Hippocampal formation (tissue), 2 donors: Measurements from ENCODE around the gene KMT2C.
"Not testable (repeated sequence)": the region's sequence is repeated elsewhere in the genome, so short reads cannot be mapped to it uniquely, and the experiment has no call there.

Experiments used
- DNase-seq, 2 donors: peaks; one replicate each; lab custom pipeline; 2025; lab: John Stamatoyannopoulos, UW

KMT2C gene

DNA sequence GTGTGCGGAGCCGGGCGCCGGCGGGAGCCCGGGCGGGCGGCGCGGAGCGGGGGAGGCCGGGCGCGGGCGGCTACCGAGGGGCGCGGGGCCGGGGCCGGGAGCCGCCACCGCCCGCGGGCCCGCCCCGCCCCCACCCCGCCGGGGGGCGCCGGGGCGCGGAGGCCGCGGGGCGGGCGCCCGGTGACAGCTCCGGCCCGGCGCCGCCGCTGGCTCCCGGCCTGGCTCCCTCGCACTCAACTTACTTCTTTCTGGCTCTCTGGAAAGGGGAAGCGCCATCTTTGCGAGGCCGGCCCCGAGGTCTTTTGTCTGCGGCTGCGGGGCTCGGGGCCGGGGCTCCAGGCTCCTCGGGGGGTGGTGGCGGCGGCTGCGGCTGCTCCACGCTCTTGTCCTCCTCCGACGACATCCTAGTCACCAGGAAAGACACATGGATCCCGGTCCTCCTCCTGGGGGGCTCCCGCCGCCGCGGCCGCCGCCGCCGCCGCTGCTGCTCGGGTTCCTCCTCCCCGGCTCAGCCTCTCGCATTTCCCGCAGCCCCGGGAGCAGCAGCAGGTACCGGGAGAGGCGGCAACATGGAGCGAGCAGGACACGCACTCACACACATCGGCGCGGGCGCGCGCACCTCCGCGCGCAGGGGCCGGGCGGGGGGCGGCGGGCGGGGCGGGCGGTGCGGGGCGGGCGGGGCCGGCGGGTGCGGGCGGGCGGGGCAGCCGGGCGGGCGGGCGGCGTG lies at the start of gene KMT2C:
KMT2C (minus strand) TSS at position 620 of the 727 bp plus-strand sequence; CDS start at position 403, 217 bp downstream.
- peak in 1 of 2 donors; percentile 72 for DNase-seq

DNA sequence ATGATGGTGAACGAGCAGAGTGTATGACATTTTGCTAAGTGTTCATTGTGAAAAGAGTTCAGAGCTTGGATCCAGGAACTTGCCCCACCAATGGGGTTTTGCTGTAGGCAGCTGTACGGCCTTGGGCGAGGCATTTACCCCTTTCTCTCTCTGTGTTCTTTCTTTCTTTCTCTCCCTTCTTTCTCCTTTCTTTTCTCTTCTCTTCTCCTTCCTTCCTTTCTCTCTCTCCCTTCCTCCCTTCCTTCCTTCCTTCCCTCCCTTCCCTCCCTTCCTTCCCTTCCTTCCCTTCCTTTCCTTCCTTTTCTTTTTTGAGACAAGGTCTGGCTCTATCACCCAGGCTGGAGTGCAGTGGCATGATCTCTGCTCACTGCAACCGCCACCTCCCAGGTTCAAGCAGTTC lies 45.3 kb upstream of the KMT2C start:
- DNase-seq, result no peak

DNA sequence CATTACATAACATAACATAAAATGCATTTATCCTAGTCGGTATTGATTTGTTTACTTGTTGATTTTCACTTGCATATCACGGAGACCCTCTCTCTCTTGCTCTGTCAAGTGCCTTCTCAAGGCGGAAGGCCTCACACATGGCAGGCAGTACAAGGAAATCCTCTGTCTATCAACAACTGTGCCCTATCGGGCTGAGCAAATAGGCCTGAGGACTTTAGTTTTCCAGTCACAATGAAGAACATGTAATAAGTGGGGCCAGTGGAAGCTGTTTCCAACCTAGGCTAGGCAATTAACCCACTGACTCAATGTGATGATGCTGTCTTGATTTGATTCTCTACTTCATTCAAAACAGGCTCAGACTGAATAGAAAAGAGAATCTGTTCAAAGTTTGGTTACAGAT lies 44.9 kb upstream of the KMT2C start:
- no peak for DNase-seq

DNA sequence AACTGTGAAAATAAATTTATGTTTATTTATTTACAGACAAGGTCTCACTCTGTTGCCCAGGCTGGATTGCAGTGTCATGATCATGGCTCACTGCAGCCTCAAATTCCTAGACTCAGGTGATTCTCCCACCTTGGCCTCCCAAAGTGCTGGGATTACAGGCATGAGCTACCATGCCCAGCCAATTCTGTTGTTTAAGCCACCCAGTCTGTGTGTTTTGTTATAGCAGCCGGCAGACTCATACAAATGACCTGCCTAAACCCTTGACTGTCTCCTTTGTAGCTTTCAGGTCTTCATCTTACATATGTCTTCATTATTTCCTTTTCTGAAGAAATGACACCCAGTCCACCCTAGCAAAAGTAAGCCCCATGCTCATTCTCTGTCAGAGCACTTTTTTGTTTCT lies 43.8 kb upstream of the KMT2C start:
- DNase-seq, result no peak

DNA sequence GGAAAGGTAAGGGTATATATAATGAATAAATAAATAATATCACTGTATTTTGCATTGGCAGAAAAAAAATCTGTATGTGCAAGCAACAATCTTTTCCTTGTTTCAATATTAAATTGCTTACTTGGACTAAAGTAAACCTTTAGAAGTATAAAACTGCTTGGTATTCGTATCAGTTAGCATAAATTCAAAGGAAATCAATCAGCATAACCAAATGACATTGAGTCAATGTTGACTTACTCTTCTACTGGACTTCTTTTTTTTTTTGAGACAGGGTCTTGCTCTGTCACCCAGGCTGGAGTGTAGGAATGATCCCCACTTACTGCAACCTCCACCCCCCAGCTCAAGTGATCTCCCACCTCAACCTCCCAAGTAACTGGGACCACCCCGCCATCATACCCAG lies 42.3 kb upstream of the KMT2C start:
- no peak for DNase-seq

DNA sequence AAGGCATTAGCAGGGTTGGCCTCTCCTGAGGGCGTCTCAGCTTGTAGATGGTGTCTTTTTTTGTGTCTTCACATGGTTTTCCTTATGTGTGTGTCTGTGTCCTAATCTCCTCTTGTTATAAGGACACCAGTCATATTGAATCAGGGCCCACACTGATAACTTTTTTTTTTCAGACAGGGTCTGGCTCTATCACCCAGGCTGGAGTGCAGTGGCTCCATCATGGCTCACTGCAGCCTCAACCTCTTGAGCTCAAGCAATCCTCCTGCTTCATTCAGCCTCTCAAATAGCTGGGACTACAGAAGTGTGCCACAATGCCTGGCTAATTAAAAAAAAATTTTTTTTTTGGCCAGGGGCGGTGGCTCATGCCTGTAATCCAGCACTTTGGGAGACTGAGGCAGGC lies 41.3 kb upstream of the KMT2C start:
- DNase-seq, result no peak

DNA sequence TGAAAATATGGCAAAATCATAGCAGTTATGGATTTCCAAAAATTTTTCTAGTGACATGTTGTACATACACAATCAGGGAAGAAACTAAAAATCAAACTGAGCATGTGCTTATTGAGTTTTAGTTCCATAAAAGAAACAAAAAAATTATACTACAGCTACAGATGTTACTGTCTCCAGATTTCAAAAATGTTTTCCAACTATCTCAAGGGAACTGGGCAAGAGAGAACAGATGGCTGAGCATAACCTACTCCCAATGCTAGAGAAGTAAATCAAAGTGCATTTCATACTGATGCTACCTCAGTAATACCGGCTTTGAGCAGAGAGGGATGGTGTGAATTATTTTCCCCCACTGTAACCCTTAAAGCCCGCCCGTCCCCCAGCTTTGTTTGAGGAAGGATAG lies 40.7 kb upstream of the KMT2C start:
- DNase-seq, result no peak

DNA sequence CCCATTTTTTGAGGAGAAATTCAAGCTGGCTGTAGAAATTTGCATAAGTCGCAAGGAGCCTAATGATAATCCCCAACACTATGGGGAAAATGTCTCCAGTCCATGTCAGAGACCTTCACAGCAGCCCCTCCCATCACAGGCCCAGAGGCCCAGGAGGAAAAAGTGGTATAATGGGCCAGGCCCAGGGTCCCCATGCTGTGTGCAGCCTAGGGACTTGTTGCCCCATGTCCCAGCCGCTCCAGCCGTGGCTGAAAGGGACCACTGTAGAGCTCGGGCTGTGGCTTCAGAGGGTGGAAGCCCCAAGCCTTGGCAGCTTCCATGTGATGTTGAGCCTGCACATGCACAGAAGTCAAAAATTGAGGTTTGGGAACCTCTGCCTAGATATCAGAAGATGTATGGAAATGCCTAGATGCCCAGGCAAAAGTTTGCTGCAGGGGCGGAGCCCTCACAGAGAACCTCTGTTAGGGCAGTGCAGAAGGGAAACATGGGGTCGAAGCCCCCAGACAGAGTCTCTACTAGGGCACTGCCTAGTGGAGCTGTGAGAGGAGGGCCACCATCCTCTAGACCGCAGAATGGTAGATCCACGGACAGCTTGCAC lies 35.3 kb upstream of the KMT2C start:
- not testable (repeated sequence) for DNase-seq

DNA sequence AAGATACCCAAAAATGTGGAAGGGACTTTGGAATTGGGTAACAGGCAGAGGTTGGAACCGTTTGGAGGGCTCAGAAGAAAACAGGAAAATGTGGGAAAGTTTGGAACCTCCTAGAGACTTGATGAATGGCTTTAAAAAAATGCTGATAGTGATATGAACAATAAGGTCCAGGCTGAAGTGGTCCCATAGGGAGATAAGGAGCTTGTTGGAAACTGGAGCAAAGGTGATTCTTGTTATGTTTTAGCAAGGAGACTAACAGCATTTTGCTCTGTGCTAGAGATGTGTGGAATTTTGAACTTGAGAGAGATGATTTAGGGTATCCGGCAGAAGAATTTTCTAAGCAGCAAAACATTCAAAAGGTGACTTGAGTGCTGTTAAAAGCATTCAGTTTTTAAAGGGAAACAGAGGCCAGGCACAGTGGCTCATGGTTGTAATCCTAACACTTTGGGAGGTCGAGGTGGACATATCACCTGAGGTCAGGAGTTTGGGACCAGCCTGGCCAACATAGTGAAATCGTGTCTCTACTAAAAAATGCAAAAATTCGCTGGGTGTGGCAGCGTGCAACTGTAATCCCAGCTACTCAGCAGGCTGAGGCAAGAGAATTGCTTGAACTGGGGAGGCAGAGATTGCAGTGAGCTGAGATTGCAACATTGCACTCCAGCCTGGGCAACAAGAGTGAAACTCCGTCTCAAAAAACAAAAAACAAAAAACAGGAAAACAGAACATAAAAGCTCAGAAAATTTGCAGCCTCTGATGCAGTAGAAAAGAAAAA lies 34.6 kb upstream of the KMT2C start:
- DNase-seq, result not testable (repeated sequence)

DNA sequence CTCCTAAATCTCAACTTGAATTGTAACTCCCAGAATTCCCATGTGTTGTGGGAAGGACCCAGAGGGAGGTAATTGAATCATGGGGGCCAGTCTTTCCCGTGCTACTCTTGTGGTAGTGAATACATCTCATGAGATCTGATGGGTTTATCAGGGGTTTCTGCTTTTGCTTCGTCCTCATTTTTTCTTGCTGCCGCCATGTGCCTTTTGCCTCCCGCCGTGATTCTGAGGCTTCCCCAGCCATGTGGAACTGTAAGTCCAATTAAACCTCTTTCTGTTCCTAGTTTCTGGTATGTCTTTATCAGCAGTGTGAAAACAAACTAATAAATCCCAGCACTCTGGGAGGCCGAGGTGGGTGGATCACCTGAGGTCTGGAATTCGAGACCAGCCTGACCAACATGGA lies 33.8 kb upstream of the KMT2C start:
- DNase-seq, result not testable (repeated sequence)

DNA sequence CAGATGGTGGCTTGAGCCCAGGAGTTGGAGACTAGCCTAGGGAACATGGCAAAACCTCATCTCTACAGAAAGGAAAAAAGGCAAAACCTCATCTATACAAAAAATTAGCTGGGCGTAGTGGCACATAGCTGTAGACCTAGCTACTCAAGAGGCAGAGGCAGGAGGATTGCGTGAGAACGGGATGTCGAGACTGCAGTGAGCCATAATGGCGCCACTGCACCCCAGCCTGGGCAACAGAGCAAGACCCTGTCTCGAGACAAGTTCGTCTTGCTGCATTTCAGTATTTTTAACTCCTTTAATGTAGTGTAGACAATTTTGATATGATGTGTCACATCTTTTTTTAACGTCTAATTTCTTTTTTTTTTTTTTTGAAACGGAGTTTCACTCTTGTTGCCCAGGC lies 31.4 kb upstream of the KMT2C start:
- DNase-seq, result no peak

DNA sequence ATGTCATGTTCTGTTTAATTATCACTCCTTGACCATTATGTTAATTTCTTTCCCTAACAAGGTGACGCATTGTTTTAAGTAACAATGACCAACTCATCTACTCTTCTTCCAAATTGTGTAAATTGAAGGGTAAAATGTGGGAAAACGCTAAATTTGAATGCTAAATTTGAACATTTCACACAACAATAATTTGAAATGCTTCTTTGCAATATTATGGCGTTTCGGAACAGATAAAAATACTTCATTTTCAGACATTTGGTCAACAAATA lies 29.2 kb upstream of the KMT2C start:
- DNase-seq, result no peak

DNA sequence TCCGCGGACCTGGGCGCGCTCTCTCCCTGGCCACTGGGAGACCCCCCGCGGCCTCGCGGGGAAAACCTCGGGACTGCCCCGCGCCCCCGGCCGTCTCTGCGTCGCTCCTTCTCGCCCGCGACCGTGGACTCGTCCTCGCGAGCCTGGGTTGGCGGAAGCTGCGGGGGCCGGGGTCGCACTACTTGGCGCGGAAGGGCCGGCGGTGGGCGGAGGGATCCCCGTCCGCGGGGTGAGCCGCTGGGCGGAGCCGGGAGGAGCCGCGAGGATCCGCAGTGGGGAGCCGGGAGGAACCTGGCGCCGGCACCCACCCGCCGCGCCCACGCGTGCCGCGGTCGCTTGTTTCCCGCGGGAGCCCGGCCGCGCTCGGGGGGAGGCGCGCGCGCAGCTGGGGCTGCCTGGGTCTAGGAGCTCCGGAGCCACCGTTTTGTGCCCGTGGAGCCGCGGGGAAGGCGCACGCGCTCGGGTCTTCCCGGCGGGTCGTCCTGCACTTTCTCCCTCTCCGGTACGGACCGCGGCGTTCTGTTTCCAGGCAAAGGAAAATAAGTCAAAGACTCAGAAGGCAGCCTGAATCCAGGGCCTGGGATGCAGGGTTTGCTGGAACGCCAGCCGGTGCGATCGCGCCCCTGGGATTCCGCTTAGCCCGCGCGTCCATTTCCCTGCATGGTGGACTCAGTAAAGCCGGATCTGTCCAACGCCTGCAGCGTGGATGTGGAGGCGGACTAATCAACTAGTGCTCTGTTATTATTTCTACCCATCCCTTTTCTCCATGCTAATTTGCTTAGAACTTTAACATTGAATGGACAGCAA lies 28.7 kb upstream of the KMT2C start:
- peak; percentile 55 to 82 for DNase-seq

DNA sequence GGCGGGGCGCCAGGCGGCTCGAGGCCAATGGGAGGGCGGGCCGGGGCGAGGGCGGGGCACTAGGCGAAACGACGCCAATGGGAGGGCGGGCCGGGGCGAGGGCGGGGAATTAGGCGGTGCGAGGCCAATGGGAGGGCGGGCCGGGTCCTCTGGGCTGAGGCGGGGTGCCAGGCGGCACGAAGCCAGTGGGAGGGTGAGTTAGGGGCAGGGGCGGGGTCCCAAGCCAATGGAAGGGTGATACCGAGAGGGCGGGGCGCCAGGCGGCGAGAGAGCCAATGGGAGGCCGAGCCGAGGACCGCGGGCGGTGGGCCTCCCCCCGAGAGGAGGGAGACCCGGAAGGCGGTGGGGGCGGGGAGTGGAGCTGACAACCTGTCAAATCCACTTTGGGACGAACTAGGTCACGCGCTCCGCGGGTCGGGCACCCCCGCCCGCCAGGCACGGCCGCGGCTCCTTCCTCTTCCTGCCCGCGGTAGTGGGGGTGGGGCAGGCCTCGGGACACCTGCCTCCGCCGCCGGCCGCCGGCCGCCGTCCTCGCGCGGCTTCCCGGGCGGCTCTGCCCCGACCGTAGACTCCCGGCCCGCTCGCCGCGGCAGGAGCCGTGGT lies 28.0 kb upstream of the KMT2C start:
- DNase-seq, result peak; percentile 99 to 100

DNA sequence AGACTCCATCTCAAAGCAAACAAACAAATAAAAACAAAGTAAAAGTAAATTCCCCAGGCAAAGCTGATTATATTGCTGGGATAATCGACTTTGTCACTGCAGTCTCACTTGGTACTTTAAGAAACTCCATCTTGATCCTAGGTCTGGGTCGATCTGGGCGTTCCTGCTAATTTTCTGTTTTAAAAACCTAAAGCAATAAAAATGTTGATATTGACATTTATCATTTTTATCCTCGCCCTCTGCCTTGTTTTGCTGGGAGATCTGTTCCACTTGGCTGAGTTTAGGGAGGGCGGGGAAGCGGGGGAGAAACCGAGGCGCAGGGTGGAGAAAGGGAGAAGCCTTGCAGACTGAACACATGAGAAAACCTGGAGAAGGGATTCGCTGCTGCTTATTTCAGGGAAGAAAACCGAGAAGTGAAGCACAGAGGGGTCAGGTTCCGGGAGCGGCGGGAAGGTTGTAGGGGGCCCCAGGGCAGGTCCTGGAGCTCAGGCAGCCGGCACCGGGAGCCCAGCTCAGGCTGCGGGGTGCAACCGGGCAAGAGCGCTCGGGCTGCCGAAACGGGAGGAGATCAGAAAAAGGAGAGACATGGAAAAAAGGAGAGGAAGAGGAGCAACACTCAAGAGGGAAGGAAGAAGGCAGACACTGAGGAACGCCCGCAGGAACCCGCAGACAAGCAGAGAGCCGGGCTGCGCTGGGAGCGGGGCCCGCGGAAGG lies 27.3 kb upstream of the KMT2C start:
- peak in 1 of 2 donors; percentile 62 for DNase-seq

DNA sequence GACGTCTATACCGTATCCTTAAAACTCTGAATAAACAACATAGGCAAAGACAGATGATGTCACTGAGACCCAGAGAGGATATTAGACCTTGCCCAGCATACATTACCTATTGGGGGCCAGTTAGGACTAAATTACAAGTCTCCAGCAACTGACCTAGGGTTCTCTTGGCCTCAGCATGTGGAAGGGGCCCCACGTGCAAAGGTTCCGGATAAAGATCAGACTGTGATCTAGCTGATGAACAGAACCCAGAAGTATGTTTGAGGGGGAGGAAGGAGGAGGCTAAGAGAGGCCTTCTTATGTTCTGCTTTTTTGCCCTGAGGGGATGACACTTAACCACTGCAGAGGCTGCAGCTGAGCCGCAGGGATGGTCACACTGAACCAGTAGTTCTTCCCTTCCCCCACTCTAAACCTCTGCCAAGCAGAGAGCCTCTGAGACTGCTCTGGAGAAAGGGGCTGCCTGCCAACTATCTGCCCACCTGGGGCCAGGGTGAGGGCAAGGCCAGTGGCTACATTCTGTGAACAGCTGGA lies 24.0 kb upstream of the KMT2C start:
- DNase-seq, result peak in 1 of 2 donors; percentile 31

DNA sequence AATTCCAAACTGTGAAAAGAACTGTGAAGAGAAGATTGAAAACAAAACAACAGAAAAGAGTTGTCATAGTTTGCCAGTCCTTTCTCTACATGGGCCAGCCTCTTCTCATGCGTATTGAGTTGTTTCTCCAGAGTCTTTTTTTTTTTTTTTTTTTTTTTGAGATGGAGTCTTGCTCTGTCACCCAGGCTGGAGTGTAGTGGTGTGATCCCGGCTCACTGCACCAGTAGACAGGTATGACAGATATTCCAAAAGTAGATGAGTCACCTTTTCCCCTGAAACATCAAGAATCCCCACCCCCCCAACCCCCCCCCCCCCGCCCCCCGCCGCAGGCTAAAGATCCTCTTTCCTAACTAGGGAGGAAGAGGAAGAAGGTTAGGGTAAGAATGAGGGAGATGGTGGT lies 15.6 kb upstream of the KMT2C start:
- no peak for DNase-seq

DNA sequence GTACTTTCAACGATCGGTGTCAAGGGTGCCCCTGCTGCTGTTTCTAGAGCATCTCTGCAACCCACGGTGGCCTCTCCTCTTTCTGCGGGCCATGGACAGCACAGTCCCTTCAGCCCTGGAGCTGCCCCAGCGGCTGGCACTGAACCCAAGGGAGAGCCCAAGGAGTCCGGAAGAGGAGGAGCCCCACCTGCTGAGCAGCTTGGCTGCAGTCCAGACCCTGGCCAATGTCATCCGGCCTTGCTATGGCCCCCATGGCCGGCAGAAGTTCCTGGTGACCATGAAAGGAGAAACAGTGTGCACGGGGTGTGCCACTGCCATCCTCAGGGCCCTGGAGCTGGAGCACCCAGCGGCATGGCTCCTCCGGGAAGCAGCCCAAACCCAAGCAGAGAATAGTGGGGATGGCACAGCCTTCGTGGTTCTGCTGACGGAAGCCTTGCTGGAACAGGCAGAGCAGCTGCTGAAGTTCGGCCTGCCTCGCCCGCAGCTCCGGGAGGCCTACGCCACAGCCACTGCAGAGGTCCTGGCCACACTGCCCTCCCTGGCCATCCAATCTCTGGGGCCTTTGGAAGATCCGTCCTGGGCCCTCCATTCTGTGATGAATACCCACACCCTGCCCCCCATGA lies 9.7 kb upstream of the KMT2C start:
- DNase-seq, result not testable (repeated sequence)

DNA sequence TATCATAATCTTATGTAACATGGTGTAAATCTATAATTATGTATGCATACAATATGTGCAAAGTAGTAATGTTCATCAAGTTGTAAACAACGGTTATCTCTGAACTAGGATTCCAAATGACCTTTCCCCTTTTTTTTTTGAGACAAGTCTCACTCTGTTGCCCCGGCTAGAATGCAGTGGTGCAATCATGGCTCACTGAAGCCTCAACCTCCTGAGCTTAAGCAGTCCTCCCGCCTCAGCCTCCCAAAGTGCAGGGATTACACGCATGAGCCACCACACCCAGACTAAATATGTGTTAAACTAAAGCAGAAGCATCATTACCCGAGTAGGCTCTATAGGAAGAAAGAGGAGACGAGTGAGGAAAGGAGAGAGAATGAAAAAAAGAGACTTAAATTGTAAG lies 7.8 kb upstream of the KMT2C start:
- DNase-seq, result no peak

DNA sequence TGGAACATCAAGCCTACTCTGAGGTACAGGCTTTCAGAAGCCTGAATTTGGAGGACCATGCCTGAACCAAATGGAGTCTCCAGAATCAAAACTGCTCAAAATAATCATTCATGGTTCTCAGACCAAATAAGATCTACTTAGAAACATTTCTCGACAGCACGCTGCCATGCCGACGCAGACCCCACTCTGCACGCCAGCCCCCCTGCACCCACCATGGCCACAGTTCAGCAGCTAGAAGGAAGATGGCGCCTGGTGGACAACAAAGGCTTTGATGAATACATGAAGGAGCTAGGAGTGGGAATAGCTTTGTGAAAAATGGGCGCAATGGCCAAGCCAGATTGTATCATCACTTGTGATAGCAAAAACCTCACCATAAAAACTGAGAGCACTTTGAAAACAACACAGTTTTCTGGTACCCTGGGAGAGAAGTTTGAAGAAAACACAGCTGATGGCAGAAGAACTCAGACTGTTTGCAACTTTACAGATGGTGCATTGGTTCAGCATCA lies 6.6 kb upstream of the KMT2C start:
- no peak for DNase-seq
